HG03354 (cell line): ENCODE measurements around the gene DYRK4.
"Not testable (repeated sequence)": the region's sequence is repeated elsewhere in the genome, so short reads cannot be mapped to it uniquely, and the experiment has no call there.

Source experiments
- ATAC-seq: cut with Tn5 transposase; IDR thresholded peaks from one replicate; pipeline ENCODE4 v1.9.1; 2021; ENCODE audit warnings: mild to moderate bottlenecking; ENCODE audit not compliant: unreplicated experiment, poor library complexity, severe bottlenecking

Gene DYRK4, protein sequence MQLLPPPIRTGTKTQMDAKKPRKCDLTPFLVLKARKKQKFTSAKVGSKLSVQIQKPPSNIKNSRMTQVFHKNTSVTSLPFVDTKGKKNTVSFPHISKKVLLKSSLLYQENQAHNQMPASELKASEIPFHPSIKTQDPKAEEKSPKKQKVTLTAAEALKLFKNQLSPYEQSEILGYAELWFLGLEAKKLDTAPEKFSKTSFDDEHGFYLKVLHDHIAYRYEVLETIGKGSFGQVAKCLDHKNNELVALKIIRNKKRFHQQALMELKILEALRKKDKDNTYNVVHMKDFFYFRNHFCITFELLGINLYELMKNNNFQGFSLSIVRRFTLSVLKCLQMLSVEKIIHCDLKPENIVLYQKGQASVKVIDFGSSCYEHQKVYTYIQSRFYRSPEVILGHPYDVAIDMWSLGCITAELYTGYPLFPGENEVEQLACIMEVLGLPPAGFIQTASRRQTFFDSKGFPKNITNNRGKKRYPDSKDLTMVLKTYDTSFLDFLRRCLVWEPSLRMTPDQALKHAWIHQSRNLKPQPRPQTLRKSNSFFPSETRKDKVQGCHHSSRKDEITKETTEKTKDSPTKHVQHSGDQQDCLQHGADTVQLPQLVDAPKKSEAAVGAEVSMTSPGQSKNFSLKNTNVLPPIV

DNA sequence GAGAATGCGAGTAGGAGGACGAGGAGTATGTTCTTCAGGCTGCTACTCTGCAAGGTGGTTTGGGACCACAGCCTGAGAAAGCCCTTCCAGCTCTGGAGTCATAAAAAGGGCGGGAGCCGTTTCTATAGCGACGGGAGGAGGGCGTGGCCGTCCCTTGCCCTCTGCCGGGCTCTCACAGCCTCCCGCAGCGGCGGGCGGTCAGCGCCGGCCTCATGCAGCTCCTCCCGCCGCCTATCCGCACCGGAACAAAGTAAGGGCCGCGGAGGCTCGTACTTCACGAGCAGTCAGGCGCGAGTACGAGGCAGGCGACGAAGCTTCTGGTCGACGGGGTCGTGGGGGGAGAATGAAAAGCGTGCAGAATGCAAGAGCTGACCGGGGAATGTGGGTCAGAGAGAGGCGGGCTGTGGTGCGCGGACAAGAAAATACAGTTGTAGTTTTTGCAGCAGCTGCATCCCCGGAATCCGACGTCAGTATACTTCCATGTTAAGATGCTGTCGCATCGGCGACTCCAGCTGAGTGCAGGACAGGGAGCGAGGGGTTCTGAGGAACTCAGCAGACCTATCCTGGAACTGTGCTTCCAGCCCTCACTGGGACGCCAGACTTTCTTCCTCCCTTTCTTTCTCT, at the start of gene DYRK4:
Gene DYRK4 (plus strand): TSS at position 175 of the 624 bp plus-strand sequence. CDS start 38 bp downstream, at position 213.
- no peak for ATAC-seq

DNA sequence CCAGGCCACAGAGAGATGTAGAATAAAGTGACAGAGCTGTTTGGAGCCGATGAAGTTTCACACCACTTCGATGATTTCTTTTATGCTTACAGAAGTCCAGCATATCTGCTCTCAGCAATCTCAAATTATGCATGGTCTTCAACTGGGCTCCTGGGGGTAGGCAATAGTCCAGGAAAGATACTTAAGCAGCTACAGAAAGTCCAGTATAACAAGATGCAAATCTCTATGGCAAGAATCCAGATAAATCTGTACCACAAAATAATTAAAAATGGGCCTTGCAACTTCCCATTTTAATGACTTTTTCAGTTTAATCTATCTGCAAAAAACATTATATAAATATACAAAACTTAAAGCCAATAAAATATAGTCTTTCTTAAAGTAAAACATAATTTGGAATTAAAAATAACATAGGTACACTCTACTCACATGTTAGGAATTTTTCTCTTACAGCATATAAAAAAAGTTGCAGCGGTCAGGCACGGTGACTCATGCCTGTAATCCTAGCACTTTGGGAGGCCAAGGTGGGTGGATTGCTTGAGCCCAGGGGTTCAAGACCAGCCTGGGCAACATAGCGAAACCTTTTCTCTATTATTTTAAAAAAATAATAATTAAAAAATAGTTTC, 43.8 kb upstream of the DYRK4 start:
- no peak for ATAC-seq

DNA sequence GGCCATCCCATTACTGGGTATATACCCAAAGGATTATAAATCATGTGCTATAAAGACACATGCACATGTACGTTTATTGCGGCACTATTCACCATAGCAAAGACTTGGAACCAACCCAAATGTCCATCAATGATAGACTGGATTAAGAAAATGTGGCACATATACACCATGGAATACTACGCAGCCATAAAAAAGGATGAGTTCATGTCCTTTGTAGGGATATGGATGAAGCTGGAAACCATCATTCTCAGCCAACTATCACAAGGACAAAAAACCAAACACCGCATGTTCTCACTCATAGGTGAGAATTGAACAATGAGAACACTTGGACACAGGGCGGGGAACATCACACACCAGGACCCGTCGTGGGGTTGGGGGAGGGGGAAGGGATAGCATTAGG, 38.6 kb upstream of the DYRK4 start:
- ATAC-seq = not testable (repeated sequence)

DNA sequence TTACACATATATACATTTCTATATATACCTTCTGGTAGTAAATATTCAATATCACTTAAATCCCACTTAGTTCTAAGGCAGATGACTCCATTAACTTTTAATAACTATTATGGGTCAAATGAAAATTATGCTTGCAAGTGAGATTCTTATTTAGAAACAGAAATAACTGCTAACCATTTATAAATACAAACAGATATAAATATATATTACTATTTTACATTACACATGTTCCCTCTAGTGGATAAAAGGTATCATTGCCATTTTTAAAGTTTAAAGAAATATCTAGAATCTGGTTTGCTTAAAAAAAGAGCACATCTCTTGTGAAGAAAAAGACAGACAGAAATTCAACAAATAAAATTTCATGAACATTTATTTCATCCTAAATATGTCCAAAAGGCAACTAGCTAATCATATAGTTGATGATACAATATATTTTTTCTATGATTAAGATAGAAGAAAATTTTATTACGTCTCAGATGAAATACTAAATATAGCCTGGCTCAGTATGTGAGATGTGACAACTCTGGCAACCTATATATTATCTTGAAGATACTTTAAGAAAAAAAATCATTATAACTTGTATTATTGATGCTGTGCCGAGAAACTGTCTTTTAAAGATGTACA, 35.0 kb upstream of the DYRK4 start:
- no peak for ATAC-seq

DNA sequence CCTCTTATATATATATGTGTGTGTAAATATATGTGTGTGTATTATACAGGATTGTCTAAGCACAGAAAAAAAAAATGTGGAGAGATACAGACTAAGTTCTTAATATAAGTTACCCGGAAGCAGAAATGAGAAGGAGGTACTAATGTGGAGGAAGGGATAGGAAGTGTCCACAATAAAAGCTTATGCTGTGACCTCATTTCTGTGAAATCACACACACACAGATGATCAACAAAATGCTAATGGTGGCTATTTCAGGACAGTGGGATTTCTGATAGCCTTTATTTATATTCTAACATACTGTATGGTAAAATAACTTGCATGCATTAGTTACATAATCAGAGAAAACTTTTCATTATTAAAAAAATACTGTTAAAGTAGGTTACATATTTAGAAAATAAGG, 31.8 kb upstream of the DYRK4 start:
- ATAC-seq = no peak

DNA sequence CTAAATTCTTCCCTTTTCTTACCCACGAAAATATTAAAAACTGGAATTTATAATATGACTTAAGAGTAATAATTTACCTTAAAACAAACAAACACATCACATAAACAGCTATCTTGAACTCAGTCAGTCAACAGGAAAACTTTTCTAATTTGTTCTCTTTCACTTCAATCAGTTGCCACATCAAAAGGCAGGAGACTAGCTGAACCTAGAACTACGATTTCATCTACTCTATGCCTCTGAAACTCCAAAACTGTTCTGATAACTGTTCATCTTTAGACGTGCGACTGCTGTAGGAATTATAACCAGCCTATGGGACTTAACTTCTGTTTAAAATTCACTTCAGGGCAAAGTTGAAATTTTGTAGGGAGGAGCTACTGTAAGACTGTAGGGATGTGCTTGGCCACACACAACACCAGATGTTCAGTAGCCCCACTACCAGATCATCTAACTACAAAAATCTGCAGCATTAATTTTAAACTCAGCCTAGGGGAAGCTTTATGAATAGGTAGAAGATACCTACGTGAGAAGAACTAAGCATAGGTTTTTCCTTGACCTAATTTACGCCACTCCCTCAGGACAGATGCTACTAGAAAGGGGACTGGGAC, 30.9 kb upstream of the DYRK4 start:
- no peak for ATAC-seq

DNA sequence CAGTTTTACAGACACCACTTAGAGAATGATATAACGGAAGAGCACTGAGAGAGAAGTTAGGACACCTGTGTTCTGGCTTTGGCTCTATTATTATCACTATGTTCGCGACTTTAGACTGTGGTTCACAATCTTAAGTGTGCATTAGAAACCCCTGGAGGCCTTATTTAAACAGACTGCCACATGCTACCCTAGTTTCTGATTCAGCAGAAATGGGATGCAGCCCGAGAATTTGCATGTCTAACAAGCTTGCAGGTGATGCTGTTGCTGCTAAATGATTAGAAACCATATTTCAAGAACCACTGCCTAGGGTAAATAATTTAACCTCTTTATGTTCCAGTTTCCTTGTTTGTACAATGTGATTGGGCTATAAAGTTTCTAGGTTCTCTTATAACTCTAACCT, 26.9 kb upstream of the DYRK4 start:
- ATAC-seq = peak; percentile 39

DNA sequence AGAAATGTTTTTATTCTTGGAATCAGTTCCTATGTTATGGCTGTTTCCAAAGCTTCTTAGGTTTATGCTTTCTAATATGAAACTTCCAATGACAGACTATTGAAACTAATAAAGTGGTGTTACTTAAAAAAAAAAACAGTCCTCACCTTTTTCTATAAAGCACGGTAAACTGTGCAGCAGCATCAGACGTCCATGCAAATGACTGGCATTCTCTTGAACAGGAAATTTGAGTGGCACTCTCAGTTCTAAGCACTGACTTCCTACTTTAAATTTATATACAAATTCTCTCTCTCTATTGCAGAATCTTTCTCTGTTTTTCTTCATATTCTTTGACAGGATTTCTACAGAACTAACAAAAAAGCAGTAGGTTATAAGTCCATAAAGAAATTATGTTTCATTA, 26.1 kb upstream of the DYRK4 start:
- no peak for ATAC-seq

DNA sequence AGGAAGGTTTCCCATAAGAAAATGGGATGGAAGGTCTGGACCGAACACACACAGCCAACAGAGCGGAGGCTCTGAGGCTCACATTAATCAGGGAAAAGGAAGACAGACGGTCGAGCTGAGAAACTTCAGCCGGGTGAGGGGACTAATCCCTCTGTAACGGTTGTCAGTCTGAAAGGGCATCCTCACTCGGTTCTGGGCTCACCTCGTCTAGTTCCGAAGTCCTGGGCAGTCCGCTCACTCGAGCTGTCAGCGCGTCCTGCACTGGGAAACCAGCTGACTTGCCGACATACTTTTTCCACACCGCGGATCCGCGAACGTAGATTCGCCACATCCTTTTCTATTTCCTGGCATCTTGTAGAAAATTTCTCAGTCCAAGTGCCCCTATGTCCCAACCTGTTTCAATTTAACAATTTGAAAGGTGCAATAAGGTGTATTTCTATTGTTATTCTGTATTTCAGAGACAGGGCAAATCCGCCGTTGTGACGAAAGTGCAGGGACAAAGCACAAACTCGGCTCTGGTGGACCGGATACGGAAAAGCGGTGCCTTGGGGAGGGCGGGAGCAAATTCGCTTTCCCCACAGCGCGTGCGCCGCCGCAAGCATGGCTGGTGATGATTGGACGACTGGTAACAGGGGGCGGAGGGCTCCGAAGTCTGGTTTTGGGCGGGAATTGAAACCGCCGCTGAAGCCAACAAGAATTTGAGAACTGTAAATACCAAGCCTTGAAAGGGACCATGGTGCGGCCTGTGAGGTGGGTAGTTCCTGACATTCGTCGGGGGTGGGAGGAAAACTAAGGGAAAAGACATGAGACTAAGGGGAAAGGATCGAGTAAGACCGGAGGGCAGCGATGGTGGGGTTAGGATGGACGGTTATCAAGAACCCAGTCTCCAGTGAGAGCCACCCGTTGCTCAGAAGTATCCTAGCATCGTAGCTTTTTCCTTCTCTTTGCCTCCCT, 23.5 kb upstream of the DYRK4 start, which contains the start of gene RAD51AP1:
Gene RAD51AP1 (plus strand): TSS at position 684 of the 954 bp plus-strand sequence. CDS start 50 bp downstream, at position 734.
- ATAC-seq = peak; percentile 89

DNA sequence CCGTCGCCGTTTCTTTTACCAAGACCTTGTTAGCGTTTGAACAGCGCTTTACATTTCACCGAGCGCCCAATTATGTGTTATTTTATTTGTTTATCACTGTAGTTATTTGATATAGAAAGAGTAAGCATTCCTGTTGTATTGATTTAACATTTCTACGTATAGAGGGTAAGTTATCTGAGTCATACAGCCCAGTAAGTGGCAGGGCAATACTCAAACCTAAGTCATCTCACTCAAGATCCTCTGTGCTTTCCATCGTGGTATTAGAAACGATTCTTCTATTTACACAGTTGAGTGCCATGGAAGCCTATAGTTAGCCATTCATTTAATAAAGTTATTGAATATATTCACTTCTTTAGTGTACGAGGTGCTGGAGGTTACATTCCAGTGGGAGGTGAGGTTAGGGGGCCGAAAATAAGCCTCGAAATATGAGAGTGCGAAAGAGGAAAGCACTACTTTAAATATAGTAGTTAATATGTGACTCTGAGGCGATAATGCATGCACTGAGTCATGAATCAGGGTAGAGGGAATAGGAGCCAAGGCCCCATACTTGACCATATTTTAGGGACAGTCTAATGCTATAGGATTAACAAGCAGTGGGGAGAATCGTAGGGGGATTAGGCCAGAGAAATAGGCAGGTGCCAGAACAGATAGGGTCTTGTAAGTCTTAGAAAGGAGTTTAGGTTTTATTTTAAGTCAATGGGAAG, 22.7 kb upstream of the DYRK4 start:
- ATAC-seq = no peak

DNA sequence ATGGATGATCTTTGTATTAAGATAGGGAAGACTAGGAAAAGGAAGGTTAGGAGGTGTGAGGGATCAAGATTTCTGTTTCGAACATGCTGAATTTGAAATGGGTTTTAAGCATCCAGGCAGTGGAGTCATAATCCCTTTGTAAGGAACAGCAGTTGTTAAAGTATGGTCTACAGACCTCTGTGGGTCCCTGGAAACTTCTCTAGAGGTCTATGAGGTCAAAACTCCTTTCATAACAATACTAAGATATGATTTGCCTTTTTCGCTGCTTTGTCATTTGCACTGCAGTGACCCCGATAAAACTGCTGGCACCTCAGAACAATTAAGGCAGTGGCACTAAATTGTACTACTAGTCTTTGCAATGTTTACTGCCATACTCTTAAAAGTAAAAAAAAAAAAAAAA, 21.8 kb upstream of the DYRK4 start:
- ATAC-seq = no peak

DNA sequence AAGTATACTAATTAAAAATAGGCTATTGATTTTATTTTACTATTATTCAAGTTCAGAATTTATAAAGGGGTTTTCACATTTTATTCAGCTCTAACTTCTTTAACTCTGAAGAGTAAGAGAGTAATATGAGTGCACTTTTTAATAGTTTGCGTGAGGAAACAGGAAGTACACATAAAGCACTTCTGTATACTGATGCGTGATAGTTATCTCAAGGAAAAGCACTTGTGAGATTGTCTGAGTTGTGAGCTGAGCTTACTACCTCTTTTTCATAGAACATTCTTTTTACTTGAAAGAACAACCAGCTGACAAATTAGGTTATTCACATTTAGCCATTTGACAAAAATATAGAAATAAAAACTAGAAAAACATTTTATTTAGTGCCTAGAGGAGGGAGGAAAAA, 21.4 kb upstream of the DYRK4 start:
- no peak for ATAC-seq

DNA sequence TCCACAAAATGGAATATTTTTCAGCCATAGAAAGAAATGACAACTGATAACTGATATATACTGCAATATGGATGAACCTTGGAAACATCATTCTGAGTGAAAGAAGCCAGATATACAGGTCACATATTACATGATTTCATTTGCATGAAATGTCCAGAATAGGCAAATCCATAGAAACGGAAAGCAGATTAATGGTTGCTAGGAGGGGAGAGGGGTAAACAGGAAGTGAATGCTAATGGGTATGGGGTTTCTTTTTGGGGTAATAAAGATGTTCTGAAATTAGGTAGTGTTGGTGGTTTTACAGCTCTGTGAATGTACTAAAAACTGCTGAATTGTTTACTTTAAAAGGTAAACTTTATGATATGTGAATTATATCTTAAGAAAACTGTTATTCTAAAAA, 16.8 kb upstream of the DYRK4 start:
- no peak for ATAC-seq

DNA sequence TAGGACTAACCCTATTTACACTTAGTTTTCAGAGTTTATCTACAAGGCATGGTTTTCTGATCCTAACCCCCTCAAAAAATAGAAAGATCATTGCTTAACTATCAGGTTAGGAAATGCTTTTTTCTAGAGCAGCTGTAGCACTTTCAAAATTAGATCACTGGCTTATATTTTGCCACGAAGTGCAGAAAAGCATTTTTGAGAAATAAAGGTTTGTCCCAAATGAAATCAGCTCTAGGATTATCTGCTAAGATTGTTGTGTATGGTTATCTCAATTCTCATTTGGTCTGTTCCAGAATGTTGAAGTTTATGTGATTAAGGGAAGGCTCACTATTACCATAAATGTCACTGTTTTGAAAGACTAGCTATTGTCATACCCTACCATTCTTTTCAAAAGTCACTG, 9.8 kb upstream of the DYRK4 start:
- no peak for ATAC-seq

DNA sequence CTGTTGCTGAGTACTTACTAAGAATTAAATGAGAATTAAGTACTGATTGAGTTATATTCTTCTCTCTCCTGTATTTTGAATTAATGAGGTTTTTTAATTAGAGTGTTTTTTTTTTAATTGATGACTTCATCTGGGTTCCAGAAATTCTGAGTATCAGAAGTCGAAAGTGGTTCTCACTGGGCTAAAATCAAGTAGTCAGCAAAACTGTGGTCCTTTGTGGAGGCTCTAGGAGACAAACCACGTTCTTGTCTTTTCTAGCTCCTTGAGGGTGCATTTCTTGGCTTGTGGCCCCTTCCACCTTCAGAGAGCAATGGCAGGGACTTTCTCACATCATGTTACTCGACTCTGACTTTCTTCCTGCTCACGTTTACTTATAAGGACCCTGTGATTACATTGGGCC, 8.1 kb upstream of the DYRK4 start:
- ATAC-seq = no peak

DNA sequence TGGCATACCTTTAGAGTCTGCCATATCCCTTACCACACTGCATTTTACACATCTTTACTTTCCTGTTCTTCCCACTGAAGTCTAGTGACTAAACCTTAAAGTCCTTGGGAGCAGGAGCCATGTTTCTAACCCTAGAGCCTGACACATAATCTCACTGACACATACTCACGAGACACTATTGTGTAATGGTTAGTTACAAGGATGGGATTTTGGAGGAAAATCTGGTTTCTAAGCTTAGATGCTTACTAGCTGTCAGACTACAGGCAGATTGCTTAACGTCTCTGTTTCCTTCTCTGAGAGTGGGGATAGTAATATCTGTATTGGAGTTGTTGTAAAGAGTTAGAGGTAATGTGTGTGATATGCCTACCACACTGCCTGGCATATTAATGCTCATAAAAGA, 6.2 kb upstream of the DYRK4 start:
- no peak for ATAC-seq

DNA sequence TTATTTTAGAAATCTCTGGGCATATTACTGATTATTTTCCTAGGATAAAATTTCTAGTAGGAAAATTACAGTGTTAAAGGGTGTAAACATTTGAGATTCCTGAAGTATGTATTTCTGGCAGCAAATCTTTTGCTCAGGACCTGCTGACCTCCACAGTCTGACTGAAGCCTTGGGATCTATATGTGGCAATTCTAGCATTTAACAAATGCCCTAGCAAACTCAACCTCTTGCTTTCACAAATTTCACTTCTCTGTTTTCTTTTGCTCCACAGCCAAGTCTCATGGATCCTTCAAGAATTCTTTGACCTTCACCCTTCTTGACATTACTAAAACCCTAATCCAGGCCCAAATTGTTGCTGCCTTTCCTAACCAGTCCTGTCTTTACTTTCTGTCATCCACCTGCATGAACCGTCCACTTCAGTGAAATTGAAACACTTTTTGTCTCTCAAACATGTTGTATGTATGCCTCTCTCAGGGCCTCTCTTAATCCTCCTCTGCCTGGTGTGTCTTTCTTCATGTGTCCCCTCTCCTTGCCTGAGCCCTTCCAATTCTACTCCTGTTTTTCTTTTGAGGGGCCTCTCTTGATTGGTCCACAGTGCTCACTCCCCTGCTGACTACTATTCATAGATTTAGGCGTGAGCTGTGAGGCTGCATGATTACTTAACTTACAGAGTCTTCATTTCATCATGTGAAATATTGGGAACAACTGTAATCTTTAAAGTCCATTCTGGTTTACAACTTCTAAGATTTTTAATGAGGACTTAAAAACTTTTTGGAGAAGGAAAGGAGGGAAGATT, 5.1 kb upstream of the DYRK4 start:
- no peak for ATAC-seq
